ENCODE measurements around the gene ARRB1.

DNA sequence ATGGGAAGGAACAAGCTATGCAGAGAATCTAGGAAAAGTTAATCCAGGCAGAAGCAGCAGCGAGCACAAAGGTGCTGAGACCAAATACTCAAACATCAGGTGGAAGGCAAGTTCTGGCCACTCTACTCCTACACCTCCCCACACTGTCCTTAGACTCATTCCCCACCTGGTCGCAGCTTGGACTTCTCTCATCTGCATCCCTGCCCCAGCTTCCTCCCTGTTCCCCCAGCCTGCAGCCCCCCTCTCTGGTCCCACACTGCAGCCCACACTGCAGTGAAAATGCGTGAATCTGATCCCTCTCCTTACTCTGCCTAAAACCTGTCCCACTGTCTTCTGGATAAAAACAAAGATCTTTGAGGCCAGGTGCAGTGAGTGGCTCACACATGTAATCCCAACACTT is 101.8 kb downstream of the ARRB1 start:
- TF ChIP-seq POLR2A (IDR thresholded peaks at IDR 0.05; ENCODE audit: low read depth) (no peak), CTCF (IDR thresholded peaks at IDR 0.05) (no peak), POLR2AphosphoS5 (IDR thresholded peaks at IDR 0.05) (no peak)
